Measurements from ENCODE around the gene PAK4. TPM values are rescaled to one million over a fixed set of nuclear protein-coding genes. Genes with fewer than 3 reads are reported as not detected.

The PAK4 gene
- total and polyA plus RNA-seq, 9 of the 15 experiments (the other 6 are each of a cell fraction or from before 2014, with no cell fraction given) = 0.21 to 33.5 (median 5.8) TPM

- no peak for TF ChIP-seq ZSCAN32 (CRISPR knock-in tag; IDR thresholded peaks at IDR 0.05)
- TF ChIP-seq MCM5 (IDR thresholded peaks at IDR 0.05; ENCODE audit: low read depth) = no peak
- no peak for TF ChIP-seq NCOA4 (IDR thresholded peaks at IDR 0.05; ENCODE audit: partially characterized antibody)
- no peak for TF ChIP-seq ZNF79 (CRISPR knock-in tag; IDR thresholded peaks at IDR 0.05; ENCODE audit: low read depth)
- no peak for TF ChIP-seq ZBTB11 (CRISPR knock-in tag; IDR thresholded peaks at IDR 0.05)
- no peak for TF ChIP-seq SFPQ (IDR thresholded peaks at IDR 0.05; ENCODE audit: low read depth, low read length)
- no peak for TF ChIP-seq PREB (CRISPR knock-in tag; IDR thresholded peaks at IDR 0.05)
- TF ChIP-seq ATF7 (IDR thresholded peaks at IDR 0.05) = no peak
- no peak for TF ChIP-seq ZNF518B (CRISPR knock-in tag; IDR thresholded peaks at IDR 0.05)
- TF ChIP-seq SMAD3 (CRISPR knock-in tag; conservative IDR thresholded peaks at IDR 0.05) = no peak
- no peak for TF ChIP-seq NCOA2 (IDR thresholded peaks at IDR 0.05; ENCODE audit: partially characterized antibody in 2 of 2)
- no peak for TF ChIP-seq MAFK (IDR thresholded peaks at IDR 0.05; ENCODE audit: low read length)
- TF ChIP-seq ZNF76 (CRISPR knock-in tag; IDR thresholded peaks at IDR 0.05; ENCODE audit: borderline replicate concordance) = no peak
- no peak for TF ChIP-seq SRSF9 (IDR thresholded peaks at IDR 0.05; ENCODE audit: borderline replicate concordance, low read depth, low read length)
- no peak for TF ChIP-seq NFIX (CRISPR knock-in tag; IDR thresholded peaks at IDR 0.05; ENCODE audit: low read depth)
- TF ChIP-seq FOXP1 (CRISPR knock-in tag; IDR thresholded peaks at IDR 0.05) = no peak
- peak; percentile 66 for TF ChIP-seq TAL1 (IDR thresholded peaks at IDR 0.05)
- no peak for TF ChIP-seq SETDB1 (IDR thresholded peaks at IDR 0.05; ENCODE audit: low read length)
Observed at GRCh38 chr19:39139971-39140453, 14.4 kb downstream of the PAK4 start (continued).
